HEK293 (cell line): ENCODE data around the gene PSMD7.
"Not testable (repeated sequence)": the region's sequence is repeated elsewhere in the genome, so short reads cannot be mapped to it uniquely, and the experiment has no call there.

Experiments
- CTCF ChIA-PET: fragments of 350-600 bp; formaldehyde crosslinking; extraction: SDS; loops from one replicate; lab custom pipeline; 2021; ENCODE audit warnings: antibody characterized with exemption; lab: Yijun Ruan, JAX
- POLR2A ChIA-PET: fragments of 300-600 bp; formaldehyde crosslinking; extraction: SDS; loops from one replicate; lab custom pipeline; 2020; ENCODE audit warnings: antibody characterized with exemption, inconsistent platforms; lab: Yijun Ruan, JAX
- H3K27ac ChIP-seq: fragments of 200-500 bp; sonication (Bioruptor generic); 2 replicates; pipeline ENCODE4 v1.5.1; 2014; ENCODE audit warnings: low read depth, low read length, control low read depth, inconsistent platforms; ENCODE audit errors: extremely low read depth
- H3K36me3 ChIP-seq, 2 experiments: fragments of 200-500 bp in 1 of 2; sonication (Bioruptor generic) in 1 of 2; 1 replicate in 1 of 2; 2 replicates in 1 of 2; pipeline ENCODE4 v1.5.1; 2014 to 2017; ENCODE audit warnings: inconsistent platforms in 2 of 2, low read length in 2 of 2; ENCODE audit not compliant: control insufficient read depth in 2 of 2, insufficient read depth in 1 of 2
- H3K4me1 ChIP-seq: fragments of 200-500 bp; sonication (Bioruptor generic); 2 replicates; pipeline ENCODE4 v1.5.1; 2014; ENCODE audit warnings: mild to moderate bottlenecking, low read length, inconsistent platforms; ENCODE audit not compliant: control insufficient read depth, insufficient read depth
- H3K4me3 ChIP-seq: 2 replicates; pipeline ENCODE4 v1.5.1; 2011; ENCODE audit warnings: low read depth, mild to moderate bottlenecking, control low read depth, low read length, moderate library complexity
- H3K9me3 ChIP-seq: fragments of 200-500 bp; sonication (Bioruptor generic); 2 replicates; pipeline ENCODE4 v1.5.1; 2014; ENCODE audit warnings: low read depth, low read length, inconsistent platforms; ENCODE audit not compliant: control insufficient read depth, insufficient read depth
- MYNN ChIP-seq: fragments of 450-650 bp; formaldehyde crosslinking; IDR thresholded peaks from 2 replicates; pipeline ENCODE4 v1.5.1; 2016; ENCODE audit warnings: missing biosample characterization, missing genetic modification characterization, borderline replicate concordance
- ZNF214 ChIP-seq: fragments of 450-650 bp; formaldehyde crosslinking; IDR thresholded peaks from 2 replicates; pipeline ENCODE4 v1.5.1; 2017; ENCODE audit warnings: missing biosample characterization, mild to moderate bottlenecking, missing genetic modification characterization, borderline replicate concordance
- ZNF404 ChIP-seq: fragments of 450-650 bp; formaldehyde crosslinking; IDR thresholded peaks from 2 replicates; pipeline ENCODE4 v1.5.1; 2017; ENCODE audit warnings: missing biosample characterization, missing genetic modification characterization
- ZNF426 ChIP-seq: fragments of 450-650 bp; formaldehyde crosslinking; IDR thresholded peaks from 2 replicates; pipeline ENCODE4 v1.5.1; 2017; ENCODE audit warnings: missing biosample characterization, missing genetic modification characterization, mild to moderate bottlenecking, inconsistent platforms, moderate library complexity
- ZNF501 ChIP-seq: fragments of 450-650 bp; formaldehyde crosslinking; IDR thresholded peaks from 2 replicates; pipeline ENCODE4 v1.5.1; 2016; ENCODE audit warnings: missing biosample characterization, missing genetic modification characterization
- ZNF658 ChIP-seq: fragments of 450-650 bp; formaldehyde crosslinking; IDR thresholded peaks from 2 replicates; pipeline ENCODE4; 2016; ENCODE audit warnings: missing biosample characterization, missing genetic modification characterization
- ZNF701 ChIP-seq: fragments of 450-650 bp; formaldehyde crosslinking; IDR thresholded peaks from 2 replicates; pipeline ENCODE4 v1.5.1; 2016; ENCODE audit warnings: missing biosample characterization, missing genetic modification characterization
- ZNF777 ChIP-seq: fragments of 450-650 bp; formaldehyde crosslinking; IDR thresholded peaks from 2 replicates; pipeline ENCODE4 v1.5.1; 2017; ENCODE audit warnings: missing biosample characterization, missing genetic modification characterization, borderline replicate concordance
- ZNF791 ChIP-seq: fragments of 450-650 bp; formaldehyde crosslinking; IDR thresholded peaks from 2 replicates; pipeline ENCODE4 v1.5.1; 2016; ENCODE audit warnings: missing biosample characterization, missing genetic modification characterization
- TF ChIP-seq, protein P1 (sequence below): fragments of 450-650 bp; formaldehyde crosslinking; IDR thresholded peaks from 2 replicates; pipeline ENCODE4 v1.5.1; 2016; ENCODE audit warnings: missing biosample characterization, missing genetic modification characterization, borderline replicate concordance
- TF ChIP-seq, protein P2 (sequence below): fragments of 450-650 bp; formaldehyde crosslinking; IDR thresholded peaks from 2 replicates; pipeline ENCODE4 v1.5.1; 2016; ENCODE audit warnings: missing biosample characterization, missing genetic modification characterization
- TF ChIP-seq, protein P3 (sequence below): fragments of 450-650 bp; formaldehyde crosslinking; IDR thresholded peaks from 2 replicates; pipeline ENCODE4 v1.5.0; 2017; ENCODE audit warnings: missing biosample characterization, missing genetic modification characterization, borderline replicate concordance

Gene PSMD7

DNA sequence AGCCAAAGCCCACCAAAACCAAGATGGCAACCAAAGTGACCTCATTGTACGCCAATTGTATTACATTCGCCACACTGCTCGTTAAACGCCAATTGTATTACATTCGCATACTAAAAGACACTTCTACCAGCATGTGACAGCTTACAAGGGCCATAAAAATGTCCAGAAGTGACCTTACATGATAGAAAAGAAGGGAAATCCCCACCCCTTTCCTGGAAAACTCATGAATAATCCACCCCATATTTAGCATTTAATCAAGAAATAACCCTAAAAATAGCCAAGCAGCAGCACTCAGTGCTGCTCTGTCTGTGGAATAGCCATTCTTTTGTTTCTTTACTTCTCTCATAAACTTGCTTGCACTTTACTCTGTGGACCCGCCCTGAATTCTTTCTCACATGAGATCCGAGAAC, 25.7 kb downstream of the PSMD7 start (continued):
- TF ChIP-seq, protein P1, sequence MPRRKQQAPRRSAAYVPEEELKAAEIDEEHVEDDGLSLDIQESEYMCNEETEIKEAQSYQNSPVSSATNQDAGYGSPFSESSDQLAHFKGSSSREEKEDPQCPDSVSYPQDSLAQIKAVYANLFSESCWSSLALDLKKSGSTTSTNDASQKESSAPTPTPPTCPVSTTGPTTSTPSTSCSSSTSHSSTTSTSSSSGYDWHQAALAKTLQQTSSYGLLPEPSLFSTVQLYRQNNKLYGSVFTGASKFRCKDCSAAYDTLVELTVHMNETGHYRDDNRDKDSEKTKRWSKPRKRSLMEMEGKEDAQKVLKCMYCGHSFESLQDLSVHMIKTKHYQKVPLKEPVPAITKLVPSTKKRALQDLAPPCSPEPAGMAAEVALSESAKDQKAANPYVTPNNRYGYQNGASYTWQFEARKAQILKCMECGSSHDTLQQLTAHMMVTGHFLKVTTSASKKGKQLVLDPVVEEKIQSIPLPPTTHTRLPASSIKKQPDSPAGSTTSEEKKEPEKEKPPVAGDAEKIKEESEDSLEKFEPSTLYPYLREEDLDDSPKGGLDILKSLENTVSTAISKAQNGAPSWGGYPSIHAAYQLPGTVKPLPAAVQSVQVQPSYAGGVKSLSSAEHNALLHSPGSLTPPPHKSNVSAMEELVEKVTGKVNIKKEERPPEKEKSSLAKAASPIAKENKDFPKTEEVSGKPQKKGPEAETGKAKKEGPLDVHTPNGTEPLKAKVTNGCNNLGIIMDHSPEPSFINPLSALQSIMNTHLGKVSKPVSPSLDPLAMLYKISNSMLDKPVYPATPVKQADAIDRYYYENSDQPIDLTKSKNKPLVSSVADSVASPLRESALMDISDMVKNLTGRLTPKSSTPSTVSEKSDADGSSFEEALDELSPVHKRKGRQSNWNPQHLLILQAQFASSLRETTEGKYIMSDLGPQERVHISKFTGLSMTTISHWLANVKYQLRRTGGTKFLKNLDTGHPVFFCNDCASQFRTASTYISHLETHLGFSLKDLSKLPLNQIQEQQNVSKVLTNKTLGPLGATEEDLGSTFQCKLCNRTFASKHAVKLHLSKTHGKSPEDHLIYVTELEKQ, result no peak
- TF ChIP-seq MYNN (tag by site-specific recombination) (no peak), ZNF658 (tag by site-specific recombination) (no peak)

DNA sequence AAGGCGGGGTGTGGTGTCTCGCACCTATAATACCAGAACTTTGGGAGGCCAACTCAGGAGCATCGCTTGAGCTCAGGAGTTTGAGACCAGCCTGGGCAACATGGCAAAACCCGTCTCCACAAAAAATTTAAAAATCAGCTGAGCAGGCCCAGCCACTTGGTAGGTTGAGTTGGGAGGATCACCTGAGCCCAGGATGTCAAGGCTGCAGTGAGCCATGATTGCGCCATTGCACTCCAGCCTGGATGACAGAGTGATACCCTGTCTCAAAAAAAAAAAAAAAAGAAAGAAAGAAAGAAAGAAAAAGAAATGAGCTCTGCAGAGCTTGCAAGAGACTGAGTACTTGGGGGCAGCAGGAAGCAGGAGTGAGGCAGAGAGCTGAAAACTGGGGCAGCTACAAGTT, 28.2 kb downstream of the PSMD7 start:
- H3K27ac ChIP-seq, H3K4me3 ChIP-seq, H3K4me1 ChIP-seq, POLR2A ChIA-PET, H3K9me3 ChIP-seq: not testable (repeated sequence)
- CTCF ChIA-PET, result interaction anchor here (1.4 kb wide), 1 partner anchor 15 kb away, joined by 4 read pairs; no protein-coding TSS in a partner anchor
- peaks cover 0 to 26% of the 10 kb centered on the region in 2 experiments; a peak in 2 of 3 replicates for H3K36me3 ChIP-seq

DNA sequence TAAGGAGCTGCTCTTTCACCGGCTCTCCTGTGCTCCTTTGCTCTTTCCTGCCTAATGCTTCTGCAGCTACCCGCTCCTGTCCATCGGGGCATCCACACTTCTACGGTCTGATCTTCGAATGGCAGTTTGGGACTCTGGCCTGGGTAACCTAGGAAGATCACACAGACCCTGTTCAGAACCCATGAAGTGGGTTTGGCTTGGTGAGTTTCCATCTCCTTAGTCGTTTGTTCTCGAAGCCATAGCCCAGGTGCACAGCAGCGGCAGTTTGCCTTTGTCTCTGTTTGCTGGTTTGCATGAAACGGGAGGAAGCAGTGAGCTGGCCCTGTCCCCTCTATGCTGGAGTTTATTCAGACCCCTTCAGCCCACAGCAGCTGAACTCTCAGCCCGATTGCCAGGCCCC, 29.0 kb downstream of the PSMD7 start:
- H3K4me3 ChIP-seq, result no peak overlapping the region
- peaks cover 0 to 30% of the 10 kb centered on the region in 2 experiments; a peak in 2 of 3 replicates for H3K36me3 ChIP-seq
- CTCF ChIA-PET, result interaction anchor here (1.4 kb wide), 1 partner anchor 15 kb away, joined by 4 read pairs; no protein-coding TSS in a partner anchor
- TF ChIP-seq ZNF214, result no peak
- TF ChIP-seq, protein P2, sequence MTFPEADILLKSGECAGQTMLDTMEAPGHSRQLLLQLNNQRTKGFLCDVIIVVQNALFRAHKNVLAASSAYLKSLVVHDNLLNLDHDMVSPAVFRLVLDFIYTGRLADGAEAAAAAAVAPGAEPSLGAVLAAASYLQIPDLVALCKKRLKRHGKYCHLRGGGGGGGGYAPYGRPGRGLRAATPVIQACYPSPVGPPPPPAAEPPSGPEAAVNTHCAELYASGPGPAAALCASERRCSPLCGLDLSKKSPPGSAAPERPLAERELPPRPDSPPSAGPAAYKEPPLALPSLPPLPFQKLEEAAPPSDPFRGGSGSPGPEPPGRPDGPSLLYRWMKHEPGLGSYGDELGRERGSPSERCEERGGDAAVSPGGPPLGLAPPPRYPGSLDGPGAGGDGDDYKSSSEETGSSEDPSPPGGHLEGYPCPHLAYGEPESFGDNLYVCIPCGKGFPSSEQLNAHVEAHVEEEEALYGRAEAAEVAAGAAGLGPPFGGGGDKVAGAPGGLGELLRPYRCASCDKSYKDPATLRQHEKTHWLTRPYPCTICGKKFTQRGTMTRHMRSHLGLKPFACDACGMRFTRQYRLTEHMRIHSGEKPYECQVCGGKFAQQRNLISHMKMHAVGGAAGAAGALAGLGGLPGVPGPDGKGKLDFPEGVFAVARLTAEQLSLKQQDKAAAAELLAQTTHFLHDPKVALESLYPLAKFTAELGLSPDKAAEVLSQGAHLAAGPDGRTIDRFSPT (tag by site-specific recombination), result no peak
- TF ChIP-seq ZNF426, result no peak
- TF ChIP-seq ZNF701 (tag by site-specific recombination), result no peak
- TF ChIP-seq ZNF791, result no peak
- no peak for TF ChIP-seq ZNF777 (tag by site-specific recombination)
- TF ChIP-seq, protein P3, sequence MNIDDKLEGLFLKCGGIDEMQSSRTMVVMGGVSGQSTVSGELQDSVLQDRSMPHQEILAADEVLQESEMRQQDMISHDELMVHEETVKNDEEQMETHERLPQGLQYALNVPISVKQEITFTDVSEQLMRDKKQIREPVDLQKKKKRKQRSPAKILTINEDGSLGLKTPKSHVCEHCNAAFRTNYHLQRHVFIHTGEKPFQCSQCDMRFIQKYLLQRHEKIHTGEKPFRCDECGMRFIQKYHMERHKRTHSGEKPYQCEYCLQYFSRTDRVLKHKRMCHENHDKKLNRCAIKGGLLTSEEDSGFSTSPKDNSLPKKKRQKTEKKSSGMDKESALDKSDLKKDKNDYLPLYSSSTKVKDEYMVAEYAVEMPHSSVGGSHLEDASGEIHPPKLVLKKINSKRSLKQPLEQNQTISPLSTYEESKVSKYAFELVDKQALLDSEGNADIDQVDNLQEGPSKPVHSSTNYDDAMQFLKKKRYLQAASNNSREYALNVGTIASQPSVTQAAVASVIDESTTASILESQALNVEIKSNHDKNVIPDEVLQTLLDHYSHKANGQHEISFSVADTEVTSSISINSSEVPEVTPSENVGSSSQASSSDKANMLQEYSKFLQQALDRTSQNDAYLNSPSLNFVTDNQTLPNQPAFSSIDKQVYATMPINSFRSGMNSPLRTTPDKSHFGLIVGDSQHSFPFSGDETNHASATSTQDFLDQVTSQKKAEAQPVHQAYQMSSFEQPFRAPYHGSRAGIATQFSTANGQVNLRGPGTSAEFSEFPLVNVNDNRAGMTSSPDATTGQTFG (tag by site-specific recombination), result no peak
- no peak for TF ChIP-seq ZNF501
- no peak for TF ChIP-seq ZNF404 (tag by site-specific recombination)
- no peaks in the 10 kb centered on the region for H3K9me3 ChIP-seq
- H3K4me1 ChIP-seq, result no peaks in the 10 kb centered on the region
- POLR2A ChIA-PET, result no interaction called here
- H3K27ac ChIP-seq, result no peak overlapping the region

DNA sequence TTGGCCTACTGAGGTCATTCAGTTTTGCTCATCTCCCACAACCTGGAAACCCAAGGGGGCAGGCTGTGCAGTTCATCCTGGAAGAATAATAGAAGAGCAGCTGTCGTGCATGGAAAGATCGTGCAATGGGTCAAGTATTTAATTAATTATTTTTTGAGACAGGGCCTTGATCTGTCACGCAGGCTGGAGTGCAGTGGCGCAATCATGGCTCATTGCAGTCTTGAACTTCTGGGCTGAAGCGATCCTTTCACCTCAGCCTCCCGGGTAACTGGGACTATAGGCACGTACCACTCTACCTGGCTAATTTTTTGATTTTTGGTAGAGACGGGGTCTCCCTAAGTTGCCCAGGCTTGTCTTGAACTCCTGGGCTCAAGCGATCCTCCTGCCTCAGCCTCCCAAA, 31.7 kb downstream of the PSMD7 start:
- POLR2A ChIA-PET, H3K9me3 ChIP-seq, H3K27ac ChIP-seq, H3K4me1 ChIP-seq, H3K4me3 ChIP-seq, CTCF ChIA-PET: not testable (repeated sequence)
- H3K36me3 ChIP-seq, result peaks cover 0 to 44% of the 10 kb centered on the region in 2 experiments; a peak in 2 of 3 replicates

DNA sequence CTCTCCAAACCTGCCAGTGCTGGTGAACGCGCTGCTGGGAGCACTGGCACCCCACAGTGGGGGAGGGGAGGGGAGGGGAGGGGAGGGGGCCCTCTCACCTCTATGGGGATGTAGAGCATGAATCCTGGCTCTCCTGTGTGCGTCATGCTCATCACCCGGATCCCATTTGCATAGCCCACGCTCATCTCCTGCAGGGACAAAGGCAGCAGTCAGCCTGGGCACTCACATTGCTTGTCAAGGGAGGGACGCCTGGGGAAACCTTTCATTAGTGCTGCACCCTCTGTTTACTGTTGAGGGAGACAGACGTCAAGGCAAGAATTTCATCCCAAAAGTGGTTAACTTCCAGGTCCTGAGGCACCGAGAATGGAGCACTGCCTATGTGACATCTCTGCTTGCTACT, 35.9 kb downstream of the PSMD7 start:
- CTCF ChIA-PET, H3K9me3 ChIP-seq, POLR2A ChIA-PET, H3K4me1 ChIP-seq, H3K4me3 ChIP-seq, H3K27ac ChIP-seq: not testable (repeated sequence)
- peaks cover 0 to 30% of the 10 kb centered on the region in 2 experiments; a peak in 2 of 3 replicates for H3K36me3 ChIP-seq

DNA sequence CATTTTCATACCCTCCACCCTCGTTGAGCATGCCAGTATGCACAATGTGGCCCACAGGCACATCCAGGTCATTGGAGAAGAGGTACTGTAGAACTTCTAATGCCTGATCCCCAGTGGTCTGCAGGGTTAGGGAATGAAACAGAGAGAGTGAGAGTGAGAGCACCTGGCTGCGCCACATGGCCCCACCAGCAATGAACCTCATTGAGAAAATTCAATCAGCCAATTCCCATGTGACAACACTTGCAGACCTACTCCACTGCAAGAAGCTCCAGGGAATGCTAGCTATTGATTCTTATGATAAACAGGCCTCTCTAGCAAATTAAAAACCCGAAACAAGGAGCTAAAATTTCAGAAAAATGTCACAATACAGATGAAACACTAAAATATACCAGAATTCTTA, 40.9 kb downstream of the PSMD7 start:
- H3K4me3 ChIP-seq, CTCF ChIA-PET, H3K4me1 ChIP-seq, POLR2A ChIA-PET, H3K27ac ChIP-seq, H3K9me3 ChIP-seq: not testable (repeated sequence)
- peaks cover 0 to 30% of the 10 kb centered on the region in 2 experiments; a peak in 2 of 3 replicates for H3K36me3 ChIP-seq
